GM21381 (cell line): ENCODE results near the gene CBX4.

Experiments used
- ATAC-seq: cut with Tn5 transposase; IDR thresholded peaks from one replicate; pipeline ENCODE4 v1.9.1; 2021; ENCODE audit warnings: mild to moderate bottlenecking, moderate library complexity; ENCODE audit not compliant: unreplicated experiment

CBX4 gene

GRCh38 chr17:79791735-79792161, 47.5 kb downstream of the CBX4 start:
- no peak for ATAC-seq

GRCh38 chr17:79790805-79791734, 48.2 kb downstream of the CBX4 start:
- ATAC-seq, result no peak

DNA sequence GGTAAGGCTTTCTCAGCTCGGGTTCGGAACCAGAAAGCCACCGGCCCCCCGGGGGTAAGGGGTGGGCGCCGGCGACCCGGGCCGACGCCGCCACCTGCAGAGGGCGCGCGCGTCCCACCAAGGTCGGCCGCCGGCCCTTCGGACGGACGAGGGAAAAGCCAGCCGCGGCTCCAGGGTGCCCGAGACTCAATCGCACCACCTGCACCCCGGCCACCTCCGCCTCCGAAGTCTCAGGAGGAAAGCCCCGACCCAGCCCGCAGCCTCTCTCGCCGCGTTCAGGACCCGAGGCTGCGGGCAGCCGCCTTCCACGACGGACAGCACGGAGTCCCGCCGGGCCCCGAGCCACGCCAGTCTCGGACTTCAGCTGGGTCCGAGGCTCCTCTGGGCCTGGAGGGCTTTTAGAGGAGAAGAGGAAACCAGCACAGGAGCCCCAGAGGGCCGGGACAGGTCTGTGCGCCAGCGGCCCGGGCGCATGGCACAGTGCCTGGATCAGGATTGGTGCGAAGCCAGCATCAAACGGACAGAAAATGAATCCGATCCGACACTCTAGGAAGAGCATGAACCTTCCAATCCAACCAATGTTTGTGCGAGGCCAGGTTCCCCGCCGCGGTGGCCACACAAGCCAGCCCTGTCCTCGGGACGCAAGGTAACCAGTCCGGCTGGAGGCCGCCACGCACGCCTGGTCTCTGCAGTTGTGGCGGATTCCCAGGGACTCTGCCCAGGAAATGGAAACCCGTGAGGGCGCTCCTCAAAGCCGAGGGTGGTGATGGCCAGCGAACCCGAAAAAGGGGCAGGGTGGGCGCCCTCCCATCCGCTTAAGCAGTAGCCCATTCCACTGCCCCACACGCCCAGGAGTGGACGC, 49.1 kb downstream of the CBX4 start:
- ATAC-seq, result no peak

DNA sequence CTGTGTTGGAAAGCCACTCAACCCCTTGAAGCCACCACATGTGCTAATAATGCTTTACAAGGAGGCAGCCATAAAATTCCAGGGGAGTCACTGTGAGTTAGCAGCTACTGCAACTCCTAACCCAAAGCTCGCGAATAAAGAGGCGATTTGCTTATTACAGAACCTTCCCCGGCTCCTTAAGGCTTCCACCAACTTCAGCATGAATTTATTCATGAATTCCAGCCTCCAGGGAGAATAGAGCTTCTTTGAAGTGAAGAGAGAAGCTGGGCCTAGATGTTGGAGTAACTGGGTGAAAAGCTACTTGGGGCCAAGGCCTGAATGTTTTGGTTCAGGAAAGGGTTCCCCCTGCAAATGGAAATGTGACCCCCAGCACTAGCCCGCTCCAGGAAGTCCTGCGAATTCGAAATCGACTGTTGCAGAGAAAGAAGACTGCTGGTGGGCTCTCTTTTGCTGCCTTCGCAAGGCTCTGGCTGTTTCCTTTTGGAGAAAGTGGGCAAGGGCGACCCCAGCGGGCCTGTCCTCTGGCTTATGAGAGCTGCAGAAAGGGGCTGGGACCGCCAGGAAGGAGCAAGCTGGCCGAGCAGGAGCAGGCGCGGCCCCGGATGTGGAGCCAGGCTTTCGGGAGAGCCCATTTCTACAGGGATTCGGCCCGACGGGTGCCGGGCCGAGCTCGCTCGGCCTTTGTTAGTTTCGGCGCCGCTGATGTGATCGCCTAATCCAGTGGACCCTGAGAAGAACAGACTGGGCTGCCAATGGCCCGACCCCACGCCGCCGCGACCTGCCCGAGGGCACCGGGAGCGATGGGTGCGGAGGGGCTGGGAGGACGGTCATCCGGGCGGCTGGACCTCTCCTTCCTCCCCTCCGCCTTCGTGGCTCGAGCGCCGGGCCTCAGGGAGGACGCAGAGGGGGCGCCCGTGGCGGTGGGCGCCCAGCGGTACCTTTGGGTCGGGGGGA, 50.0 kb downstream of the CBX4 start:
- no peak for ATAC-seq

- ATAC-seq, result no peak
Observed at GRCh38 chr17:79788455-79788854, 50.8 kb downstream of the CBX4 start.

DNA sequence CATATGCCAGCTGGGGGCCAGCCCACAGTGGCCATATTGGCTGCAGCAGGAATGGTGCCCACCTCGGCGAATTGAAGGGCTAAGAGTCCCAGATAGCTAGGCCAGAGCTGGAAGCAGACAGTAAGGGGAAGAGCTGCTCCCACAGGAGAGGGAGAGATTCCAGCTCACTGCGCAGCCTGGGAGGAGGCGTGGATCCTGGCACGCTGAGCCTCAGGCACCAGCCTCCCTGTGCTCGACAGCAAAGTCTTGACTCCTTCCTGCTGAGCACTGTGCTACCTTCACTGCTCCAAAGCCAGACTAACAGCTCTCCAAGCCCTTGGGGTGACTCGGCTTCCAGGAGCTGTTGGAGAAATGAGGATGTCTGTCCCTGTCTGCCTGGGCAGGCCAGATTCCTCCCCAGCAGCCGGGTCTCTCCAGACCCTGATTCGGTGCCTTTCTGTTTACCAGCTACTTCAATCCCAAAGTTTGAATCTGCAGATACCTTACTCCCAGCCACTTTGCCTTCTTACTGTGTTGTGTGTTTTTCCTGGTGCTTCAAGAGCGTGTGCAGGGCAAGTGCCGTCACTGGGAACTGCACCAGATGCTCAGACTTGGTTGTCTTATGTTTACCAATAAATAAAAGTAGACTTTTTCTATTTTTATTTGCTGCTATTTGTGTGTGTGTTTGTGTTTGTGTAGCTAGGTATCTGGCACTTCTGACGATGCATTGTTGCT, 52.2 kb downstream of the CBX4 start:
- ATAC-seq, result no peak

- no peak for ATAC-seq
Observed at GRCh38 chr17:79785900-79786810, 53.1 kb downstream of the CBX4 start.

GRCh38 chr17:79785017-79785899, 54.0 kb downstream of the CBX4 start:
- no peak for ATAC-seq

DNA sequence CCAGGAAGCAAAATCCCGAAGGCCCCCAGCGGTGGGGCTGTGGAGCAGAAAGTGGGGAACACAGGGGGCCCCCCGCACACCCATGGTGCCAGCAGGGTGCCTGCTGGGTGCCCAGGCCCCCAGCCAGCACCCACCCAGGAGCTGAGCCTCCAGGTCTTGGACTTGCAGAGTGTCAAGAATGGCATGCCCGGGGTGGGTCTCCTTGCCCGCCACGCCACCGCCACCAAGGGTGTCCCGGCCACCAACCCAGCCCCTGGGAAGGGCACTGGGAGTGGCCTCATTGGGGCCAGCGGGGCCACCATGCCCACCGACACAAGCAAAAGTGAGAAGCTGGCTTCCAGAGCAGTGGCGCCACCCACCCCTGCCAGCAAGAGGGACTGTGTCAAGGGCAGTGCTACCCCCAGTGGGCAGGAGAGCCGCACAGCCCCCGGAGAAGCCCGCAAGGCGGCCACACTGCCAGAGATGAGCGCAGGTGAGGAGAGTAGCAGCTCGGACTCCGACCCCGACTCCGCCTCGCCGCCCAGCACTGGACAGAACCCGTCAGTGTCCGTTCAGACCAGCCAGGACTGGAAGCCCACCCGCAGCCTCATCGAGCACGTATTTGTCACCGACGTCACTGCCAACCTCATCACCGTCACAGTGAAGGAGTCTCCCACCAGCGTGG, 54.8 kb downstream of the CBX4 start:
- ATAC-seq, result no peak

- ATAC-seq, result no peak
Observed at GRCh38 chr17:79783891-79784290, 55.3 kb downstream of the CBX4 start.
